ENCODE results near the gene STAT5A. TPM values are rescaled to one million over a fixed set of nuclear protein-coding genes. Genes with fewer than 3 reads are reported as not detected.
A peak's percentile ranks its signal among the peaks of the same experiment; 100 is the strongest.

Gene STAT5A
- total RNA-seq, 1 donor from 2014 or later: 45.5 TPM

DNA sequence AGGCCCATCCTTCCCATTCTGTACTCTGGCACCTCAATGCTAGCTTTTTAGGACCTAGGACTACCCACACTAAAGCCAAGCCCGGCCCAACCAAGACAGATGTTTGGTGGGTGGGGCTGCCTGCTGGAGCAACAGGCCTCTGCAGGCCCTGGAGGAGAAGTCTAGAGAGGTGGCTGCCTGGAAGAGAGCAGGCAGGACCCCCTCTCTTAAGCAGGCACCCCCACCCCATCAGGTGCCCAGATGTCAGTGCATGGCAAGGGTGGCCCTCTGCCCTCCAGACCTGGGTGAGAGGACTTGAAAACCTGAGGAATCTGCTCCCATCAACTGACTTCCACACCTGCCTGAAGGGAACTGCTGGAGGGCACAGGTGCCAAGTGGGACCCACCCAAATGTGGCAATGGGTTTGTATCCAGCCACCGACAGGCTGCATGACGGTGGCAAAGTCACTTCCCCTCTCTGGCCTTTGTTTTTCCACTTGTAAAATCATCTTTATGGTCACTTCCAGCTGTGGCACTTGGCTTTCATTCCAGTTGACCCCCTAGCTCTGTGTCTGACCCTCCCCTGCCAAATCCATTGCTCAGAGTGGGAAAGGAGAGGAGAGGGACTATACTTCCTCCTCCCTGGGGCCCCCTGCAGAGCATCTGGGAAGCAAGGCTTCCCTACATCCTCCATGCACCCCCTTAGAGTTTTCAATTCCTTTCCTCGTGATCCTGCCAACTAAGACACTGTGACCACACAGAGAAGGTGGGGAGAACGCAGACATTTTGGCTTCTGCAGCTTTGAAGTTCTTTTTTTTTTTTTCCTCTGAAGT, 1.7 kb upstream of the STAT5A start:
- TF ChIP-seq, protein P1, sequence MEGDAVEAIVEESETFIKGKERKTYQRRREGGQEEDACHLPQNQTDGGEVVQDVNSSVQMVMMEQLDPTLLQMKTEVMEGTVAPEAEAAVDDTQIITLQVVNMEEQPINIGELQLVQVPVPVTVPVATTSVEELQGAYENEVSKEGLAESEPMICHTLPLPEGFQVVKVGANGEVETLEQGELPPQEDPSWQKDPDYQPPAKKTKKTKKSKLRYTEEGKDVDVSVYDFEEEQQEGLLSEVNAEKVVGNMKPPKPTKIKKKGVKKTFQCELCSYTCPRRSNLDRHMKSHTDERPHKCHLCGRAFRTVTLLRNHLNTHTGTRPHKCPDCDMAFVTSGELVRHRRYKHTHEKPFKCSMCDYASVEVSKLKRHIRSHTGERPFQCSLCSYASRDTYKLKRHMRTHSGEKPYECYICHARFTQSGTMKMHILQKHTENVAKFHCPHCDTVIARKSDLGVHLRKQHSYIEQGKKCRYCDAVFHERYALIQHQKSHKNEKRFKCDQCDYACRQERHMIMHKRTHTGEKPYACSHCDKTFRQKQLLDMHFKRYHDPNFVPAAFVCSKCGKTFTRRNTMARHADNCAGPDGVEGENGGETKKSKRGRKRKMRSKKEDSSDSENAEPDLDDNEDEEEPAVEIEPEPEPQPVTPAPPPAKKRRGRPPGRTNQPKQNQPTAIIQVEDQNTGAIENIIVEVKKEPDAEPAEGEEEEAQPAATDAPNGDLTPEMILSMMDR (IDR thresholded peaks at IDR 0.05): no peak
- Mint-ChIP-seq H3K9me3 (ENCODE audit: unreplicated experiment) (no peaks in the 10 kb centered on the region), H3K36me3 (ENCODE audit: unreplicated experiment) (no peaks in the 10 kb centered on the region), H3K27me3 (ENCODE audit: unreplicated experiment) (no peaks in the 10 kb centered on the region), H3K4me3 (ENCODE audit: unreplicated experiment) (peak overlapping the region; percentile 75), H3K4me1 (ENCODE audit: unreplicated experiment) (peaks cover 59% of the 10 kb centered on the region), H3K27ac (ENCODE audit: unreplicated experiment) (peak overlapping the region; percentile 90)
- peak; percentile 69 for DNase-seq (ENCODE audit: extremely low spot score, unreplicated experiment)

DNA sequence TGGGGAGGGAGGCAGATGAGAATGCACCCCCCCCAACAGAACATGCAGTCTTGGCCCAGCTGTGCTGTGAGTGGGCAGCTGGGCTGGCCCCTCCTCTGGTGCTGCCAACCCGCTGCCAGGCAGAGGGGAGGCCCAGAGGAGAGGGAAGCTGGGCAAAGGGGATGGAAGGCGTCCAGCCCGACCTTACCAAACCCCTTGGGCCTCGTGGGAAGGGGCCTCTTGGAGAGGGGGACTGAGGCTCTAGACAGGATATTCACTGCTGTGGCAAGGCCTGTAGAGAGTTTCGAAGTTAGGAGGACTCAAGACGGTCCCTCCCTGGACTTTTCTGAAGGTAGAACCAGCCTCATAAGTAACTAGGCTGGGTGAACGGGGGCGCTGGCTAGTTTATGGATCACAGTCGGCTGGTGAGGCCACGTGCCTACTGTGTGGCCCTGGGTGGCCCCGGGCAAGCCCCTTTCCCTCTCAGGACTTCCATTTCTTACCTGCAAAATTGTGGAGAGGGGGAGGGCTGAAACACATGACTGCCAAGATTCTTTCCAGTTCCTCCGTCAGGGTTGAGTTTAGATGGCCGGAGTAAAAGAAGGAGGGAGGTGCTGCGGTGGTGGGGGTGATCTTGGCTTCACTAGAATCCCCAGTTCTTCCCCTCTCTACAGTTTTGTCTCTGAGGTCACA, 857 bp upstream of the STAT5A start:
- Mint-ChIP-seq H3K9me3 (ENCODE audit: unreplicated experiment) (no peaks in the 10 kb centered on the region), H3K27ac (ENCODE audit: unreplicated experiment) (peak overlapping the region; percentile 90), H3K36me3 (ENCODE audit: unreplicated experiment) (no peaks in the 10 kb centered on the region), H3K27me3 (ENCODE audit: unreplicated experiment) (no peaks in the 10 kb centered on the region), H3K4me1 (ENCODE audit: unreplicated experiment) (peaks cover 68% of the 10 kb centered on the region), H3K4me3 (ENCODE audit: unreplicated experiment) (peak overlapping the region; percentile 75)
- TF ChIP-seq, protein P1 (IDR thresholded peaks at IDR 0.05): no peak
- DNase-seq (ENCODE audit: extremely low spot score, unreplicated experiment): peak; percentile 86

DNA sequence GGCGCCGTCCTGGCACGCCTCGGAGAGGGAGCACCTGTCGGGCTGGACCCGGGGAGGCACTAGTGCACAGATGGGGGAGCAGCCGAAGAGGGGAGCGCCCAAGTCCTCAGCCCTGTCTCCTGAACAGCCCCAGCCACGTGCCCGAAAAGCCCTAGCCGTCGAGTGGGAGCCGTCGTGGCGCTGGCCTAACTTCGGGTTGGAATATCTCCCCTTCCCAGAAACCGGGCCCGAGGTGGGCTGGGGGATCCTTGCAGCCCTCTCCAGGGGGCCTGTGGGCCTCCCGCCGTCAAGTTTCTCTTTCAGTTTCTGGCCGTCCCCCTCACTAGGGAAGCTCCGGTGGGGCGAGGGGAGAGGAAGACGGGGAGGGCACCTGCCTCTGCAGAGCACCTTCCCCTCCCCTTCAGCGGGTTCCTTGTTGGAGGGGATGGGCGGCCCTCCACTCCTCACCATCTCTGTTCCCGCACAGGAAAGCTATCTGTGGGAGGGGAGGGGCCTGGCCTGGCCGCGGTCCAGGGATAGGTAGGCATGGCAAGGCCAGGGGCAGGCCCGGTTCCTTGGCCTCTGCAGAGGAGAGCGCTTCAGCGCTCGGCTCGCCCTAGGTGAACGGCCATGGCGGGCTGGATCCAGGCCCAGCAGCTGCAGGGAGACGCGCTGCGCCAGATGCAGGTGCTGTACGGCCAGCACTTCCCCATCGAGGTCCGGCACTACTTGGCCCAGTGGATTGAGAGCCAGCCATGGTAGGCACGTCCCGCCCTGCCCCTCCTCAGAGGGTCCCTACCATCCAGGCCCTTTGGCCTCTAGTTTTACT, 709 bp downstream of the STAT5A start:
- H3K27ac Mint-ChIP-seq (ENCODE audit: unreplicated experiment): peak overlapping the region; percentile 91
- H3K27me3 Mint-ChIP-seq (ENCODE audit: unreplicated experiment): no peaks in the 10 kb centered on the region
- H3K4me1 Mint-ChIP-seq (ENCODE audit: unreplicated experiment): peaks cover 70% of the 10 kb centered on the region
- TF ChIP-seq, protein P1 (IDR thresholded peaks at IDR 0.05): no peak
- peak overlapping the region; percentile 65 for H3K4me3 Mint-ChIP-seq (ENCODE audit: unreplicated experiment)
- H3K9me3 Mint-ChIP-seq (ENCODE audit: unreplicated experiment): no peaks in the 10 kb centered on the region
- peaks cover 3% of the 10 kb centered on the region for H3K36me3 Mint-ChIP-seq (ENCODE audit: unreplicated experiment)
- no peak for DNase-seq (ENCODE audit: extremely low spot score, unreplicated experiment)

DNA sequence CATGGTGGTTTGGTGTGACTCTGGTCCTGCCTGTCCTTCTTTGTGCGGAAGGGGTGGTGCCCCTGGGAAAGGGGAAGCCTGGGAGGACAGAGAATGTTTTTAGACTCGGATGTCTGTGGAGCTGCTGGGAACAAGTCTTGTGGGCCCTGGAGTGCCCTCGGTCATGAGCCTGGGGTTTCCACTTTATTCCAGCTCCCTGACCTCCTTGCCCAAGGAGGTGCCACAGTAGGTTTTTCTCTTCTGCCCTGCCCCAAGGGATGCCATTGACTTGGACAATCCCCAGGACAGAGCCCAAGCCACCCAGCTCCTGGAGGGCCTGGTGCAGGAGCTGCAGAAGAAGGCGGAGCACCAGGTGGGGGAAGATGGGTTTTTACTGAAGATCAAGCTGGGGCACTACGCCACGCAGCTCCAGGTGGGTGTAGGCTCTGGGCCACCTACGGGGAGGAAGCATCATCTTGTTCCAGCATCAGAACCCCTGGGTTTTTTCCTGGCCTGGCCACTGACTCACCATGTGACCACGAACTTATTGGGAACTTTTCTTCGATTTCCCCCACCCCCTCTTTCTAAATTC, 1.4 kb downstream of the STAT5A start:
- Mint-ChIP-seq H3K4me1 (ENCODE audit: unreplicated experiment) (peaks cover 74% of the 10 kb centered on the region), H3K27me3 (ENCODE audit: unreplicated experiment) (no peaks in the 10 kb centered on the region), H3K4me3 (ENCODE audit: unreplicated experiment) (peak overlapping the region; percentile 65), H3K9me3 (ENCODE audit: unreplicated experiment) (no peaks in the 10 kb centered on the region), H3K36me3 (ENCODE audit: unreplicated experiment) (peaks cover 6% of the 10 kb centered on the region), H3K27ac (ENCODE audit: unreplicated experiment) (peak overlapping the region; percentile 91)
- TF ChIP-seq, protein P1 (IDR thresholded peaks at IDR 0.05): no peak
- no peak for DNase-seq (ENCODE audit: extremely low spot score, unreplicated experiment)
